NCI-H526 treated with DMSO at 0.1 percent for 48 hours (cell line): ENCODE measurements around the gene NIM1K.
"Not testable (repeated sequence)": the region's sequence is repeated elsewhere in the genome, so short reads cannot be mapped to it uniquely, and the experiment has no call there.

Experiments used
- DNase-seq: peaks from one replicate; lab custom pipeline; 2025; lab: John Stamatoyannopoulos, UW

NIM1K gene

GRCh38 chr5:43281840-43282658 is 90.0 kb downstream of the NIM1K start:
- DNase-seq, result no peak

- no peak for DNase-seq
These were observed 94.6 kb downstream of the NIM1K start for GRCh38 chr5:43286623-43287022.

GRCh38 chr5:43287493-43287892 is 95.5 kb downstream of the NIM1K start:
- DNase-seq, result no peak

- DNase-seq, result no peak
These were observed 96.3 kb downstream of the NIM1K start for GRCh38 chr5:43288269-43288831.

- DNase-seq, result no peak
These were observed 98.7 kb downstream of the NIM1K start for GRCh38 chr5:43290726-43291125.

GRCh38 chr5:43294226-43294625 is 102.2 kb downstream of the NIM1K start:
- no peak for DNase-seq

GRCh38 chr5:43295202-43295601 is 103.2 kb downstream of the NIM1K start:
- no peak for DNase-seq

GRCh38 chr5:43296835-43297234 is 104.8 kb downstream of the NIM1K start:
- no peak for DNase-seq

- no peak for DNase-seq
These were observed 106.4 kb downstream of the NIM1K start for GRCh38 chr5:43298443-43298842.

GRCh38 chr5:43300112-43300511 is 108.1 kb downstream of the NIM1K start:
- no peak for DNase-seq

- DNase-seq, result no peak
These were observed 109.6 kb downstream of the NIM1K start for GRCh38 chr5:43301653-43302091.

GRCh38 chr5:43302481-43302880 is 110.5 kb downstream of the NIM1K start:
- no peak for DNase-seq

GRCh38 chr5:43303242-43303641 is 111.2 kb downstream of the NIM1K start:
- no peak for DNase-seq

- no peak for DNase-seq
These were observed 112.5 kb downstream of the NIM1K start for GRCh38 chr5:43304525-43304924.

- peak; percentile 68 for DNase-seq
These were observed 114.0 kb downstream of the NIM1K start for GRCh38 chr5:43305948-43306565.

GRCh38 chr5:43306954-43307353 is 114.9 kb downstream of the NIM1K start:
- not testable (repeated sequence) for DNase-seq

GRCh38 chr5:43309122-43309521 is 117.1 kb downstream of the NIM1K start:
- no peak for DNase-seq

- no peak for DNase-seq
These were observed 117.6 kb downstream of the NIM1K start for GRCh38 chr5:43309637-43310036.

- peak; percentile 49 for DNase-seq
These were observed 120.1 kb downstream of the NIM1K start for GRCh38 chr5:43312076-43312661.

- no peak for DNase-seq
These were observed 120.6 kb downstream of the NIM1K start for GRCh38 chr5:43312699-43313034.

- peak; percentile 100 for DNase-seq
These were observed 121.2 kb downstream of the NIM1K start, which contains the start of gene HMGCS1 for GRCh38 chr5:43313035-43313853. TSS of gene HMGCS1 (minus strand) at chr5:43313412. CDS start at chr5:43298965, 14,447 bp downstream.
